ENCODE measurements around the gene ALOX12. TPM values are rescaled to one million over a fixed set of nuclear protein-coding genes. Genes with fewer than 3 reads are reported as not detected.

The ALOX12 gene
- polyA plus RNA-seq, 3 donors = 1.6 to 2.6 (median 2.3) TPM

DNA sequence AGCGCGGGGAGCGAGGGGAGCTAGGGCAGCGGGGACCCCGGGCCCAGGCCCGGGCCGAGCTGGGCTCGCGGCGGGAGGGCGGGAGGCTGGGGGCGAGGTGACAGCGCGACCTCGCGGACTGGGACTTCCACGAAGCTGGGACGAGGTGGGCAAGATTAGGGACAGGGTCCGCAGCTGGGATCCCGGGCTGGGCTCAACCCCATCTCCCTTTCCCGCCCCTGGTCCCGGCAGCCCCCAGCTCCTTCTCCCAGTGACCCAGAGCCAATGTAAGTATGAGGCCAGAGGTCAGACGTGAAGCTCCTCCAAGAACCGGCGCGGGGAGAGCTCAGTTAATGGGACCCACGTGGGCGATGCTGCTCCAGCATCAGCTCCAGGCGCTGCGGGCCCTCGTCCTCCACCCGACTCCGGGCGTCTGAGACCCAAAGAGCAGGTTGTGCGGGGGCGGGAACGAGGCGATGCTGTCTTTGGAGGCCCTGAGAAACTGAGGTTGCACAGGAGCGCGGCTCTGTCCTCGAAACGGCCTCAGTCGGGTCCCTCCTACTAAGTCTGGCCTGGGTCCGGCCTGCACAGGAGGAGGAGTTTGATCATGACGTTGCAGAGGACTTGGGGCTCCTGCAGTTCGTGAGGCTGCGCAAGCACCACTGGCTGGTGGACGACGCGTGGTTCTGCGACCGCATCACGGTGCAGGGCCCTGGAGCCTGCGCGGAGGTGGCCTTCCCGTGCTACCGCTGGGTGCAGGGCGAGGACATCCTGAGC is 585 bp downstream of the ALOX12 start:
- DNase-seq (ENCODE audit: extremely low read depth in 1 of 11, low read depth in 9 of 11, low spot score in 4 of 11) = no peak

DNA sequence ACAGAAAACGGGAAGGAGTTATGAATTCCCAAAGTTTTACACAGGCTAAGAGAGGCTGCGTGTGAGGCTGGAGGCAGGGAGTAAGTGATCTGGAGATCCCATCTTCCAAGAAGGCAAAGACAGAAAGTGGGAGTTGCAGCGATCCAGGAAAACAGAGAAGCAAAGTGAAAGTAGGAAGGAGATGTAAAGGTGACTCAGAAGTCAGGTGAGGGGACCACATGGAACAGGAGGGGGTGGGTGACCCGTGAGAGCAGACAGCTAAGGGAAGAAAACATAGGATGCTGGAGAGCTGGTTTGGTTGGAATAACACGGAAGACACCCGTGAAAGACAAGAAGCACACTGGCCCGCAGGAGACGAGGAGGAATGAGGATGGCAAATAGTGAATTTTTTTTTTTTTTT is 1.3 kb downstream of the ALOX12 start:
- no peak for DNase-seq (ENCODE audit: extremely low read depth in 1 of 11, low read depth in 9 of 11, low spot score in 4 of 11)

- DNase-seq (ENCODE audit: extremely low read depth in 1 of 11, low read depth in 9 of 11, low spot score in 4 of 11) = no peak
Observed at GRCh38 chr17:6998855-6999508, 3.1 kb downstream of the ALOX12 start.

GRCh38 chr17:7001318-7001961 is 5.6 kb downstream of the ALOX12 start:
- no peak for DNase-seq (ENCODE audit: extremely low read depth in 1 of 11, low read depth in 9 of 11, low spot score in 4 of 11)

- DNase-seq (ENCODE audit: extremely low read depth in 1 of 11, low read depth in 9 of 11, low spot score in 4 of 11) = no peak
Observed at GRCh38 chr17:7002288-7003047, 6.6 kb downstream of the ALOX12 start.

GRCh38 chr17:7003745-7004144 is 7.9 kb downstream of the ALOX12 start:
- DNase-seq (ENCODE audit: extremely low read depth in 1 of 11, low read depth in 9 of 11, low spot score in 4 of 11) = no peak

DNA sequence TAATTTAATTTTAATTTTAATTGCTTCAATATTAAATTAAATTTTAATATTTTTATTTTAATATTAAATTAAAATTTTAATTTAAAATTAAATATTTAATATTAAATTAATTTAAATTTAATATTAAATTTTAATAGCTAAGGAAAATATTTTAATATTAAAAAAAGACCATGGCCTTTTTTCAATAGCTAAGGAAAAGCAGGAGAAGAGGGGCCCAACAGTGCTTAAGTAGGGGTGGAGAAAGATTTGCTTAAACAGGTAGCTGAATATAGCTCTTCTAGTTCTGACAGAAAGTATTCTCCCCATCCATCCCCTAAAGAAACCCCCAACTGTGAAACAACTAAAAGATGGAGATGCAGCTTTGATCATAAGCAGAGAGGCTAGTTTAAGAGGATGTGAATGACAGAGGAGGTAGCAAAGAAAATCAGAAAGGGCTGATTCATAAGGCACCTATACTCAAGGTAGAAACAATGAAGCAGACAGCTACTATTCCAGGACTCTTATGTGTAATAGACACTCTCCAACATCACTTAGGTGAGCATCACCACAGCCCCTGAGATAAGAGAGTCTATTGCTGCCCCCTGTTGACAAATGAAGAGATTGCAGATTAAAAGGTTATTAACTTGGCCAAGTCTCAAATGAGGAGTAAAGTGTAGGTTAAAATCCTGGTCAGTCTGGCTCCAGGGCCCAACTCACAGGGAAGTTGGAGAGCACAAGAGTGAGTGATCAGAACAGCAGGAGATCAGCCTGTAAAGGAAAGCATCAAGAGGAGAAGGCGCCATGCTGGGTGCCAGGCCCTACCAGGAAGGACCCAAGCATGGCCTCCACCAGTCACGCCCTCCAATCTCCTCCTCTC is 8.8 kb downstream of the ALOX12 start:
- peak in 2 of 11 donors; percentile 68 to 75 for DNase-seq (ENCODE audit: extremely low read depth in 1 of 11, low read depth in 9 of 11, low spot score in 4 of 11)

GRCh38 chr17:7005716-7006115 is 9.9 kb downstream of the ALOX12 start:
- no peak for DNase-seq (ENCODE audit: extremely low read depth in 1 of 11, low read depth in 9 of 11, low spot score in 4 of 11)

GRCh38 chr17:7007143-7007542 is 11.3 kb downstream of the ALOX12 start:
- DNase-seq (ENCODE audit: extremely low read depth in 1 of 11, low read depth in 9 of 11, low spot score in 4 of 11) = no peak

DNA sequence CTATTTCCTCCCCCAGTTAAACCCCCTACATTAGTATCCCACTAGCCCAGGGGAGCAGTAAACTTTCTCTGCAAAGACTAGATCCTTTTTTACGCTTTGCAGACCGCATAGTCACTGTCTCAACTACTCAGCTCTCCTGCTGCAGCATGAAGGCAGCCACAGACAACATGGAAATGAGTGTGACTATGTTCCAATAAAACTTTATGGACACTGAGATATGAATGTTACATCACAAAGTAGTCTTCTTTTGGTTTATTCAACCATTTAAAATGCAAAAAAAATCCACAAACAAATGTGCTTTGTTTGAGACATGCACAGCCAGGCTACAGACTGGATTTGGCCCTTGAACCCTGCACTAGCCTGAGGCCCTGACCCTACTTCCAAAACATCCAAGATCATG is 14.7 kb downstream of the ALOX12 start:
- no peak for DNase-seq (ENCODE audit: extremely low read depth in 1 of 11, low read depth in 9 of 11, low spot score in 4 of 11)

- DNase-seq (ENCODE audit: extremely low read depth in 1 of 11, low read depth in 9 of 11, low spot score in 4 of 11) = no peak
Observed at GRCh38 chr17:7011415-7011814, 15.6 kb downstream of the ALOX12 start.

GRCh38 chr17:7011942-7012254 is 16.0 kb downstream of the ALOX12 start:
- no peak for DNase-seq (ENCODE audit: extremely low read depth in 1 of 11, low read depth in 9 of 11, low spot score in 4 of 11)

DNA sequence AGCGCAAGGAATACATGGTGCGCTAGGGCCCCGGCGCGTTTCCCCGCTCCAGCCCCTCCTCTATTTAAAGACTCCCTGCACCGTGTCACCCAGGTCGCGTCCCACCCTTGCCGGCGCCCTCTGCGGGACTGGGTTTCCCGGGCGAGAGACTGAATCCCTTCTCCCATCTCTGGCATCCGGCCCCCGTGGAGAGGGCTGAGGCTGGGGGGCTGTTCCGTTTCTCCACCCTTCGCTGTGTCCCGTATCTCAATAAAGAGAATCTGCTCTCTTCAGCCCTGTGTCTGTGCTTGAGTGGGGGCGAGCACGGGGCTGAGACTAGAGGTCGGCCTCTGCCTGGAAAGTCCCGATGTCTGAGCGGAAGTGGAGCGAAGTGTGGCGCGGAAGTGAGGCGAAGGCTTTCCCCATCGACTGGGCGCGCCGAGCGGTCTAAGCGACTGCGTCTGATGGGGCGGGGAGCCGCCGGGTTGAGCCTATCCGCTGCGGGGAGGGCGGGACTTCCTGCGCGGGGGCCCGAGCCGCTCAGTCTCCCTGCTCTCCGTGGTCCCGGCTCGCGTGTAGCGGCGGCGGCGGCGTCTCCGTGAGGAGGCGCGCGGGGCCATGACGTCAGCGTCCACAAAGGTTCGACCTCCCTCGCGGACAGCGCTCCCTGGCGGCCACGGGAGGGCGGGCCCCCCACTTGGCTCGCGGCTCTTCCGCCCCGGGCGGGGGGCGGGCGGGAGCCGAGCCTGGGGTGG is 18.6 kb downstream of the ALOX12 start:
- peak in 10 of 11 donors; percentile 84 to 94 (median 92) for DNase-seq (ENCODE audit: extremely low read depth in 1 of 11, low read depth in 9 of 11, low spot score in 4 of 11)

DNA sequence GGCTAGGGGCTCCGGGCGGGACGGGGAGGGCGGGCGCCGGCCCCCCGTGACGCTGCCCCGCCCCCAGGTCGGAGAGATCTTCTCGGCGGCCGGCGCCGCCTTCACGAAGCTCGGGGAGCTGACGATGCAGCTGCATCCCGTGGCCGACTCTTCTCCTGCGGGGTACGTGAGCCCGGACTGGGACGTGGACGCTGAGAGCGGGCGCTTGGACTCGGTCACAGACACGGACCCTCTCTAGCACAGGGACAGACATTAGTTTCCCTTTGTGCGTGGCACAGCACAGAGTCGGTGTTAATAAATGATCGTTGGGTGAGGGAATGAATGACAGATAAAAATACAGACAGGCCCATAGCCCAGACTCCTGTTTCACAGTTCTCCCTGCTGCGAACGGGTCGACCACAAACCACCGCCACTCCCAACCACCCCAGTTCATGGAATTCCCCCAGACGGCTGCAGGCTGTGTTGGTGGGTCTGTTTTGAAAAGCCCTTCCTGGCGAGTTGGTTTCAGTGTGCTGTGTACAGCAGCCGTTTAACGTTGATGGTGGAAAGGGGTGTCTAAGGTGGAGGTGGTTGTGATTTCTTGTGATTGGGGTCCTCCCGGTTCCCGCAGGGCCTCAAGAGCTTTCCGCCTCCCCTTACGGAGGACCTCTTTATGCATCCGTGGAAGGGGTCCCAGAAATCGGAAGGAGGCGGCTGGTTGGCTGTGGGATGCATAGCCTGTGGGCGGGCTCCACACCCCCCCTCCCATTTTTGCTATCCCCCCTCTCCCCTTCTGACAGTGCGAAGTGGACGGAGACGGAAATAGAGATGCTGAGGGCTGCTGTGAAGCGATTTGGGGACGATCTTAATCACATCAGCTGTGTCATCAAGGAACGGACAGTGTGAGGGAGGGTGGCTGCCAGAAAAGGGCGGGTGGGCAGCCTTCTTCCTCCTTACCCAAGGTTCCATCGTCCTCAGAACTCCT is 19.4 kb downstream of the ALOX12 start:
- DNase-seq (ENCODE audit: extremely low read depth in 1 of 11, low read depth in 9 of 11, low spot score in 4 of 11) = no peak

GRCh38 chr17:7016418-7016817 is 20.6 kb downstream of the ALOX12 start:
- DNase-seq (ENCODE audit: extremely low read depth in 1 of 11, low read depth in 9 of 11, low spot score in 4 of 11) = no peak

- DNase-seq (ENCODE audit: extremely low read depth in 1 of 11, low read depth in 9 of 11, low spot score in 4 of 11) = no peak
Observed at GRCh38 chr17:7016886-7017826, 21.3 kb downstream of the ALOX12 start.

Measured in renal cortex interstitium (tissue), 11 donors.